ENCODE data around the gene MRPS31. TPM values are rescaled to one million over a fixed set of nuclear protein-coding genes. Genes with fewer than 3 reads are reported as not detected.

MRPS31 gene
- total RNA-seq, 2 experiments from 2014 or later = 41.0 to 44.7 TPM

DNA sequence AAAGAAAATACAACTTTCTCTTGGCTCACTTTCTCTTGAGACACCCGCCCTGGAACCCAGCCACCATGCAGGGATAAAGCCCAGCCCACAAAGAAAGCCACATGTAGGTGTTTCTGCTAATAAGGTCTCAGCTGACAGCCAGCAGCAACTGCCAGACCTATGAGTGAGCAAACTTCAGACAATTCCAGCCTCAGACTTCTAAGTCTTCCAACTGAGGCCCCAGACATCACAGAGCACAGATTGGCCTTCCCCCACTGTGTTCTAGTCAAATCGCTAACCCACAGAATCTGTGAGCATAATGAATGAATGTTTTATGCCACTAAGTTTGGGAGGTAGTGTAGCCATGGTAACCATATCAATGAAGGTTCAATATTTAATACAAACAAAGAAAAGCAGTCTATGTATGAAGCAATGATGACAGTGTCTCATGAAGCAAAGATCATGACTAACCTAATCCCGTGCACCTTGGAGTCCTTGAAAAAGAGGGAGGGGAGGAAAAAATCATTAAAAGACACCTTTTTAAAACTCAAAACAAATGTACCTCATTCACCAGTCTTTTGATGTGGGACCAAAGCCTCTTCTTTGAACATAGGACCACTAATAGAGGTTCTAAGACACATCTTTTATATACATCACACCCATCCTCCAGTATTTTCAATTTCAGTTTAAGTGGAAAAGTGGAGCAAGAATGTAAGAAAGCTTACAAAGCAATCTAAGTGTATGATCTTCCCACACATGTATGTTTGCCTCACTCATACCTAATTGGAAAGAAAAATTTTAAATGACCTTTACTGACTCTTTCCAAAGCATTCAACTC lies 6.2 kb downstream of the MRPS31 start:
- Mint-ChIP-seq H3K27ac (peak overlapping the region; percentile 83), H3K27me3 (no peaks in the 10 kb centered on the region), H3K36me3 (ENCODE audit: low read depth) (peaks cover 33% of the 10 kb centered on the region), H3K4me3 (peak overlapping the region; percentile 24), H3K9me3 (no peaks in the 10 kb centered on the region), H3K4me1 (ENCODE audit: low read depth) (peaks cover 62% of the 10 kb centered on the region)
- ATAC-seq = peak; percentile 91
- TF ChIP-seq, protein P1, sequence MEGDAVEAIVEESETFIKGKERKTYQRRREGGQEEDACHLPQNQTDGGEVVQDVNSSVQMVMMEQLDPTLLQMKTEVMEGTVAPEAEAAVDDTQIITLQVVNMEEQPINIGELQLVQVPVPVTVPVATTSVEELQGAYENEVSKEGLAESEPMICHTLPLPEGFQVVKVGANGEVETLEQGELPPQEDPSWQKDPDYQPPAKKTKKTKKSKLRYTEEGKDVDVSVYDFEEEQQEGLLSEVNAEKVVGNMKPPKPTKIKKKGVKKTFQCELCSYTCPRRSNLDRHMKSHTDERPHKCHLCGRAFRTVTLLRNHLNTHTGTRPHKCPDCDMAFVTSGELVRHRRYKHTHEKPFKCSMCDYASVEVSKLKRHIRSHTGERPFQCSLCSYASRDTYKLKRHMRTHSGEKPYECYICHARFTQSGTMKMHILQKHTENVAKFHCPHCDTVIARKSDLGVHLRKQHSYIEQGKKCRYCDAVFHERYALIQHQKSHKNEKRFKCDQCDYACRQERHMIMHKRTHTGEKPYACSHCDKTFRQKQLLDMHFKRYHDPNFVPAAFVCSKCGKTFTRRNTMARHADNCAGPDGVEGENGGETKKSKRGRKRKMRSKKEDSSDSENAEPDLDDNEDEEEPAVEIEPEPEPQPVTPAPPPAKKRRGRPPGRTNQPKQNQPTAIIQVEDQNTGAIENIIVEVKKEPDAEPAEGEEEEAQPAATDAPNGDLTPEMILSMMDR (IDR thresholded peaks at IDR 0.05) = no peak
- peak; percentile 76 for DNase-seq
- ChIA-PET CTCF (interaction anchor here (0.7 to 0.8 kb wide), 2 partner anchors 13 to 22 kb away, joined by 3 read pairs; no protein-coding TSS in a partner anchor), POLR2A (interaction anchor here (1.2 kb wide), 1 partner anchor 57 kb away, joined by 5 read pairs; no protein-coding TSS in a partner anchor)
- intact Hi-C loops (cut with micrococcal nuclease) = no loop called here

DNA sequence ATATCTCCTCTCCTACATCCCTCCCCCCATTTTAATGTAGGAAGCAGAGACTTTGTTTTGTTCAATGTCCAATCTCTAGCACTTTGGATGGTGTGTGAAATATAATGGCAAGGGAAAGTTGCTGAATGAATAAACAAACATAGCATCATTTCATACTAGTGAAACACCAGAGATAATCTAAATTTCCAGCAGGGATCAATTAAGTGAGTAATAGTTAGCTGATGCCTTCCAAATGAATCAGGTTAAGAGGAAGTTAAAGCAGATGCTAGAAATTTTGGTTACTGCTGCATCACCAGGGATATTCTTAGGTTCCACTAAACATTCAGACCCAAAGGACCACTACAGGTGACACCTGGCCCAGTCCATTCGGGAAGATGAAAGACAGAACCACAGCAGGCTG lies 8.1 kb downstream of the MRPS31 start:
- H3K36me3 Mint-ChIP-seq (ENCODE audit: low read depth) = peaks cover 36% of the 10 kb centered on the region
- CTCF ChIA-PET = interaction anchor here (1.5 kb wide), 1 partner anchor 15 kb away, joined by 6 read pairs; no protein-coding TSS in a partner anchor
- TF ChIP-seq, protein P1 (IDR thresholded peaks at IDR 0.05) = no peak
- intact Hi-C loops (cut with micrococcal nuclease) = no loop called here
- H3K4me1 Mint-ChIP-seq (ENCODE audit: low read depth) = peaks cover 49% of the 10 kb centered on the region
- H3K27ac Mint-ChIP-seq = peak overlapping the region; percentile 37
- no peaks in the 10 kb centered on the region for H3K9me3 Mint-ChIP-seq
- no peaks in the 10 kb centered on the region for H3K27me3 Mint-ChIP-seq
- DNase-seq = no peak
- ATAC-seq = no peak
- H3K4me3 Mint-ChIP-seq = no peak overlapping the region
- POLR2A ChIA-PET = interaction anchor here (0.7 kb wide), 1 partner anchor 9 kb away, joined by 3 read pairs; the partner anchor contains the start of gene MRPS31

DNA sequence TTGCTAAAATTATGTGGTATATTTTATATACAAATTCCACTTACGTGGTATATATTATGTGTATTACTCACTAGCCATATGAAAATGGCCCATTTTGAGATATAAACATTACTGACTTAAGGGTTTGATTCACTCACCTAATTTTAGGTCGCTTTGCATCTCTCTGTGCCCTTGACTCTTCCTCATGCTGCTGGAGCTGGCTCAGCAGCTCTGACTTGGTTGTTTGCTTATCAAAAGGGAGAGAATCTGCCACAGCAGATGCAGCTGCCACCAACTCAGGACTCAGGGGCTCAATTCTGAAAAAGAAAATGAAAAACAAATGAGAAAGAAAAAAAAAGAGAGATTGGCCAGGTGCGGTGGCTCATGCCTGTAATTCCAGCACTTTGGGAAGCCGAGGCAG lies 12.2 kb downstream of the MRPS31 start:
- ChIA-PET CTCF (interaction anchor here (0.9 to 1.4 kb wide), 2 partner anchors 11 to 18 kb away, joined by 3 read pairs; no protein-coding TSS in a partner anchor), POLR2A (no interaction called here)
- DNase-seq (no peak), ATAC-seq (no peak)
- H3K4me1 Mint-ChIP-seq (ENCODE audit: low read depth) = peaks cover 29% of the 10 kb centered on the region
- H3K9me3 Mint-ChIP-seq = no peaks in the 10 kb centered on the region
- intact Hi-C loops (cut with micrococcal nuclease) = no loop called here
- H3K36me3 Mint-ChIP-seq (ENCODE audit: low read depth) = peaks cover 47% of the 10 kb centered on the region
- H3K4me3 Mint-ChIP-seq = no peak overlapping the region
- H3K27ac Mint-ChIP-seq = no peak overlapping the region
- TF ChIP-seq, protein P1 (IDR thresholded peaks at IDR 0.05) = no peak
- H3K27me3 Mint-ChIP-seq = no peaks in the 10 kb centered on the region

DNA sequence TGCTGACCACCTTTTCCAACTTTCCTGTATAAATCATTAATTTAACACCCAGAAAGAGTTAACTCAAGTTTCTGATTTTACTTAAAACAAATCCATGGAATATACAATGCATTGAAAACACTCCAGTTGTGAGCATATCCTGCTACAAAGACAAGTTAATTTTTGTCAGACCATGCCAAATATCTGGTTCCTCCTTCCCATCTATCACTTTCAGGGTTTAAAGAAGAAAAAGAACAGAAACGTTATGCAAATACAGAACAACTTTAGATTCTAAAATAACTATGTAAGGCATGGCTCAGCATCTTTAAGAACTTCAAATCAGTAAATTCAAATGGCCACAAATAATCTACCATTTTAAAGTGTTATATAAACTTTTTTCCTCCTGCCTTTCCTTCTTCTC lies 14.9 kb downstream of the MRPS31 start:
- Mint-ChIP-seq H3K9me3 (no peaks in the 10 kb centered on the region), H3K36me3 (ENCODE audit: low read depth) (peaks cover 52% of the 10 kb centered on the region), H3K27ac (no peak overlapping the region), H3K4me3 (no peak overlapping the region), H3K4me1 (ENCODE audit: low read depth) (peaks cover 11% of the 10 kb centered on the region), H3K27me3 (no peaks in the 10 kb centered on the region)
- intact Hi-C loops (cut with micrococcal nuclease) = no loop called here
- ATAC-seq = no peak
- CTCF ChIA-PET = no interaction called here
- POLR2A ChIA-PET = no interaction called here
- no peak for DNase-seq
- TF ChIP-seq, protein P1 (IDR thresholded peaks at IDR 0.05) = no peak

DNA sequence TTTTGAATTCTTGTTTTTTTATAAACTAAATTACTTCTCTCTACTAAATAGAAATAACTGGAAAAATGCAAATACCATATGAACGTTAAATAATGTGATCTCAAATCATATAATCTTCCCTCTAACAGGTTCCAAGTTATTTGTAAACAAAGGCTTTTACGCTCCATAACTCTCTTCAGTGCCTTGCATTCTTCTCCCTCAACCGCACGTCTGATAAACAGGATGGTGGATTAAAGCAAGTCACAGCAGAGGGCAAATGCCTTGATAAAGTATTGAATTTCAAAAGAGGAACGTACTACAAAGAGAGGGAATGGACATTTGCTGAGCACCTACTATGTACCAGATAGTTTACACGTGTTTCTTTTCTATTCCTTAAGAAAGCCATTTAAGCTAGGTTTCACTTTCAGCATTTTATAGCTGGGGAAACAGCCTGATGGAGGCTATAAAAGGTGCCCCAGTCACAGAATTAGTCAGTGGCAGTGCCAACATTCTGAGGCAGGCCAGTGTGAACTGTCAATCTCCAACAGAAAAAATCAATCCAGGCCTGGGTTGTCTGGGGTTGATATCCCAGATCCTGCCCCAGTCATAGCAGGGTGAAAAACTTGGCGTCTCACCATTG lies 15.8 kb downstream of the MRPS31 start:
- Mint-ChIP-seq H3K27ac (no peak overlapping the region), H3K9me3 (no peaks in the 10 kb centered on the region), H3K36me3 (ENCODE audit: low read depth) (peaks cover 48% of the 10 kb centered on the region), H3K4me1 (ENCODE audit: low read depth) (peaks cover 8% of the 10 kb centered on the region), H3K27me3 (no peaks in the 10 kb centered on the region), H3K4me3 (no peak overlapping the region)
- ATAC-seq = no peak
- ChIA-PET CTCF (no interaction called here), POLR2A (no interaction called here)
- DNase-seq = no peak
- intact Hi-C loops (cut with micrococcal nuclease) = no loop called here
- TF ChIP-seq, protein P1 (IDR thresholded peaks at IDR 0.05) = no peak
